Measurements from ENCODE around the gene PARP11.
"Not testable (repeated sequence)": the region's sequence is repeated elsewhere in the genome, so short reads cannot be mapped to it uniquely, and the experiment has no call there.

PARP11 gene

DNA sequence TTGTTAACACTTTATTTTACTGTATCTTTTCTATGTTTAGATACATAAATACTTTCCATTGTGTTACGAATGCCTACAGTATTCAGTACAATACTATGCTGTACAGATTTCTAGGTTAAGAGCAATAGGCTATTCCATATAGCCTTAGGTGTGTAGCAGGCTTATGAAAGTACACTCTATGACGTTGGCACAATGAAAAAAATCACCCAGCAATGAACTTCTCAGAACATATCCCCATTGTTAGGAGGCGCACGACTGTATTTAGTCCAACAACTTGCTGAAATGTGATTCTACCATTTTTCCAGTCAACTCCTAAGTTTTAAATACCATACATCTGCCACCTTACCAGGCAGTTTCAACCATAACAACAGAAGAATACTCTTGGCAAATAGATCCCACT, 1.8 kb downstream of the PARP11 start:
- in situ Hi-C loops (cut with HindIII; ENCODE audit: low sequenced_read_pairs), result no loop called here
- no peak for DNase-seq (ENCODE audit: low read depth)
- TF ChIP-seq, protein P1, sequence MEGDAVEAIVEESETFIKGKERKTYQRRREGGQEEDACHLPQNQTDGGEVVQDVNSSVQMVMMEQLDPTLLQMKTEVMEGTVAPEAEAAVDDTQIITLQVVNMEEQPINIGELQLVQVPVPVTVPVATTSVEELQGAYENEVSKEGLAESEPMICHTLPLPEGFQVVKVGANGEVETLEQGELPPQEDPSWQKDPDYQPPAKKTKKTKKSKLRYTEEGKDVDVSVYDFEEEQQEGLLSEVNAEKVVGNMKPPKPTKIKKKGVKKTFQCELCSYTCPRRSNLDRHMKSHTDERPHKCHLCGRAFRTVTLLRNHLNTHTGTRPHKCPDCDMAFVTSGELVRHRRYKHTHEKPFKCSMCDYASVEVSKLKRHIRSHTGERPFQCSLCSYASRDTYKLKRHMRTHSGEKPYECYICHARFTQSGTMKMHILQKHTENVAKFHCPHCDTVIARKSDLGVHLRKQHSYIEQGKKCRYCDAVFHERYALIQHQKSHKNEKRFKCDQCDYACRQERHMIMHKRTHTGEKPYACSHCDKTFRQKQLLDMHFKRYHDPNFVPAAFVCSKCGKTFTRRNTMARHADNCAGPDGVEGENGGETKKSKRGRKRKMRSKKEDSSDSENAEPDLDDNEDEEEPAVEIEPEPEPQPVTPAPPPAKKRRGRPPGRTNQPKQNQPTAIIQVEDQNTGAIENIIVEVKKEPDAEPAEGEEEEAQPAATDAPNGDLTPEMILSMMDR (IDR thresholded peaks at IDR 0.05; ENCODE audit: low read depth, low read length, missing control alignments), result no peak
- no peak overlapping the region for H3K4me3 ChIP-seq (ENCODE audit: low read depth, low read length)

DNA sequence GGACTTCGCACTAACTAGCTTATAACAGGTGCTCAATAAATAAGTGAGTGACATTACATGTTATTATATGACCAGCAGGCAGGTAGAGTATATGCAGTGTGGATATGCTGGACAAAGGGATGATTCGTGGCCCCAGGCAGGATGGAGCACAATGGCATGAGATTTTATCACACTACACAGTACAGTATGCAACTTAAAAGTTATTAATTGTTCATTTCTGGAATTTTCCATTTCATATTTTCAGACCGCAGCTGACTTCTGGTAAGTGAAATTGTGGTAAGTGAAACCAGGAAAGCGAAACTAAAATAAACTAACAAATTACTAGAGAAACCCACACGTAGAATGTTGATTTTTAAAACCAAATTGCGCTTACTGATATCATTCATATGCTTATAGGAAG, 3.3 kb downstream of the PARP11 start:
- TF ChIP-seq, protein P1 (IDR thresholded peaks at IDR 0.05; ENCODE audit: low read depth, low read length, missing control alignments), result no peak
- no peak for DNase-seq (ENCODE audit: low read depth)
- H3K4me3 ChIP-seq (ENCODE audit: low read depth, low read length), result no peak overlapping the region
- in situ Hi-C loops (cut with HindIII; ENCODE audit: low sequenced_read_pairs), result no loop called here

DNA sequence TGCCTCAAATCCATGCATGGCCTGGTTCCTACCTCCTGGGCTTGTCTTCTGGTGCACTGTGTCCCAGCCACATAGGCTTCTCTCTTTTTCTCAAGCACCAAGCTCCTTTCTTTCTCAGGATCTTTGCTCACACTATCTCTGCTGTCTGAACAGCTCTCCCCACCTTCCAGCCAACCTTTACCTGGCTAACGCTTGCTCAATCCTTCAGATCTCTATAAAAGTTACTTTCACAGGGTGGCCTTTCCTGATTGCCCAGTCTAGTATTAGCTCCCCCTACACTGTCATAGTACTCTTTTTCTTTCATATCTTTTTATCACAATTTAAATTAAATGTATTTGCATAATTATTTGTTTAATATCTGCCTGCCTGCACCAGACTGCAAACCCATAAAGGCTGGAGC, 3.8 kb downstream of the PARP11 start:
- no peak overlapping the region for H3K4me3 ChIP-seq (ENCODE audit: low read depth, low read length)
- in situ Hi-C loops (cut with HindIII; ENCODE audit: low sequenced_read_pairs), result no loop called here
- TF ChIP-seq, protein P1 (IDR thresholded peaks at IDR 0.05; ENCODE audit: low read depth, low read length, missing control alignments), result no peak

DNA sequence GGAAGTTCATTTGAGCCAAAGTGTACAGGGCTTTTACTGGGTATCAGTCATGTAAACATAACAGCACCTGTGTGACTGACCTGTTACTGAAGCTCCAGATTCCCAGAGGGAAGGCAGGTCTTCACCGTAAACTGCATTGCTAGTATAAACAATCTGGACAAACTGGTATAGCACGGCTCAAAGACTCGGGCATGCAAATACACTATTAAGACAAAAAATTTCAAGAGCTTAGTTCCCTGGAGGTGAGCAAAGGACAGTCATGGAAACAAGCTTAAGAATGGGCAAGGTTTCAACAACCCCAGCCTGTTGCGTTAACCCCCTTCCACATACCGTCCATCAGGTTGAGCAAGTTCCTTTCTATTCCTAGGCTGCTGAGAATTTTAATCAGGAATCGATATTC, 9.4 kb downstream of the PARP11 start:
- in situ Hi-C loops (cut with HindIII; ENCODE audit: low sequenced_read_pairs), result no loop called here
- TF ChIP-seq, protein P1 (IDR thresholded peaks at IDR 0.05; ENCODE audit: low read depth, low read length, missing control alignments), result no peak
- H3K4me3 ChIP-seq (ENCODE audit: low read depth, low read length), result no peak overlapping the region
- DNase-seq (ENCODE audit: low read depth), result no peak

More for the DNA sequence above, 3.8 kb downstream of the PARP11 start:
- DNase-seq (ENCODE audit: low read depth), result no peak

DNA sequence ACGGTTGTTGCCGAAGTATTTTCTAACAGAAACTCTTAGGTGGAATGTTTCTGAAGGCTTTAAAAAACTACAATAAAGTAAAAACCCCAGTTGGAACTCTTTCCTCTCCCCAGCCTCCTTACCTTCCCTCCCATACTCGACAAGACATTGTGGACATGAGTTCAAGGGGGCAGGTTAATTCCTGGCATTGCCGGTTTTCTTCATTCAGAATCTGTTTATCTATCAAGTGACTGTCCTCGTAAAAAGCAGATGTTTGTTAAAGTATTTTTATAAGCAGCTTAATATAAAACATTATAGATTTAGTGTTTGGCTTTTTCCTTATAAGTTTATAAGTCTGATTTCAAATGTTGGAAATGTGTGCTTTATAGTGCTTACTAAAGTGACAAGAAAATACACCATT, 30.7 kb downstream of the PARP11 start:
- in situ Hi-C loops (cut with HindIII; ENCODE audit: low sequenced_read_pairs), result no loop called here
- H3K4me3 ChIP-seq (ENCODE audit: low read depth, low read length), result no peak overlapping the region
- DNase-seq (ENCODE audit: low read depth), result no peak
- TF ChIP-seq, protein P1 (IDR thresholded peaks at IDR 0.05; ENCODE audit: low read depth, low read length, missing control alignments), result no peak

DNA sequence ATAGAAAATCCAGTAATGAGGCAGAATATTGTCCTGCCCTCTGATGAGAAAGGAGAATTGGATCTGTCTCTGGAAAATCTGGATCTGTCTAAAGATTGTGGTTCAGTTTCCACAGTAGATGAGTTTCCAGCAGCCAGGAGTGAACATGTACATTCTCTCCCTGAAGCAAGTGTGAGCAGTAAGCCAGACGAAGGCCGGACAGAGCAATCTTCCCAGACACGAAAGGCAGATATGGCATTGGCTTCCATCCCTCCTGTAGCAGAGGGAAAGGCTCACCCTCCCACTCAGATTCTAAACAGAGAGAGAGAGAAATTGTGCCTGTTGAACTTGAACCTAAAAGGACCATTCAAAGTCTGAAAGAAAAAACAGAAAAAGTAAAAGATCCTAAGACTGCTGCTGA, 31.4 kb downstream of the PARP11 start:
- TF ChIP-seq, protein P1 (IDR thresholded peaks at IDR 0.05; ENCODE audit: low read depth, low read length, missing control alignments), result no peak
- H3K4me3 ChIP-seq (ENCODE audit: low read depth, low read length), result no peak overlapping the region
- in situ Hi-C loops (cut with HindIII; ENCODE audit: low sequenced_read_pairs), result no loop called here
- no peak for DNase-seq (ENCODE audit: low read depth)

DNA sequence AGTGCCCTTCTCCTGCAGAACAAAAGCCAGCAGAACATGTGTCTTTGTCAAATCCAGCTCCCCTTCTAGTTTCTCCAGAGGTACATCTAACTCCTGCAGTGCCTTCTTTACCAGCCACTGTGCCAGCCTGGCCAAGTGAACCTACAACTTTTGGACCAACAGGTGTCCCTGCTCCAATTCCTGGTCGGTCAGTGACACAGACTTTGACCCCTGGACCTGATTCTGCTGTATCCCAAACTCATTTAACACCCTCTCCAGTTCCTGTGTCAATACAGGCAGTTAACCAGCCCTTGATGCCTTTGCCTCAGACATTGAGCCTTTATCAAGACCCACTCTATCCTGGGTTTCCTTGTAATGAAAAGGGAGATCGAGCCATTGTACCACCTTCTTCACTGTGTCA, 32.4 kb downstream of the PARP11 start:
- H3K4me3 ChIP-seq (ENCODE audit: low read depth, low read length); in situ Hi-C loops (cut with HindIII; ENCODE audit: low sequenced_read_pairs); DNase-seq (ENCODE audit: low read depth): not testable (repeated sequence)

DNA sequence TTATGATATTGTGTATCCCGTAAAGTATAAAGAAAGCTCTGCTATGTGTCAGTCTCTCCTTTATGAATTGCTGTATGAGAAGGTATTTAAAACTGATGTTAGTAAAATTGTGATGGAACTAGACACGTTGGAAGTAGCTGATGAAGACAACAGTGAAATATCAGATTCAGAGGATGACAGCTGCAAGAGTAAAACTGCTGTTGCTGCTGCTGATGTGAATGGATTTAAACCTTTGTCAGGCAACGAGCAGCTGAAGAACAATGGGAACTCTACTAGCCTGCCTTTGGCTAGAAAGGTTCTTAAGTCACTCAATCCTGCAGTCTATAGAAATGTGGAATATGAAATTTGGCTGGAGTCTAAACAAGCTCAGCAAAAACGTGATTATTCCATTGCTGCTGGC, 33.5 kb downstream of the PARP11 start:
- DNase-seq (ENCODE audit: low read depth); in situ Hi-C loops (cut with HindIII; ENCODE audit: low sequenced_read_pairs); H3K4me3 ChIP-seq (ENCODE audit: low read depth, low read length): not testable (repeated sequence)

DNA sequence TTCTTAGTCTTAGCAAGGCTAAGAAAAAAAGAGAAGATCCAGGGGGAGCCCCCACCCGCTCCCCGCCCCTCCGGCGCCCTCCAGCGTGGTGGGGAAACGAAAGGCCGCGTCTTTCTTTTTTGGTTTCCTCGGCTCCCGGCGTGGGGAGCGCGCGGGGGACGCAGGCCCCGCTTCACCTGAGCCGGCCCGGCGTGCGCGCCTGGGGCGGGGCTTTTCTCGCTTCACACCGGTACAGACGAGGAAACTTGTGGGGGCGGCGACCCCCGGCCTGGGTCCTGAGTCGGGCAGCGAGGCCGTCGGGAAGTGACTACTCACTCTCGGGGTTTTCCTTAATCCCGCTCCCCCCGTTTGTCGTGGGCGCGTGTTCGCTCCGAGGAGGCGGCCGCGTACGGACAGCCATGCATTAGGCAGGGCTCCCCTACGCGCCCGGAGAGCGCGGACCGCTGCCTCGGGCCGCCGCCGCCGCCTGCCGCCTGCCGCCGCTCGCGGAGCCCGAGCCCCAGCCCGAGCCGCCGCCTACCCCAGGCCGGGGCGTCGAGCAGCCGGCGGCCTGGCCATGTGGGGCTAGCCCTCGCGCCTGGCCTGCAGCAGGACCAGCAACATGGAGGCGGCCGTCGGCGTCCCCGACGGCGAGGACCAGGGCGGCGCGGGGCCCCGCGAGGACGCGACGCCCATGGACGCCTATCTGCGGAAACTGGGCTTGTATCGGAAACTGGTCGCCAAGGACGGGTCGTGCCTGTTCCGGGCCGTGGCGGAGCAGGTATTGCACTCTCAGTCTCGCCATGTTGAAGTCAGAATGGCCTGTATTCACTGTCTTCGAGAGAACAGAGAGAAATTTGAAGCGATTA, 34.3 kb downstream of the PARP11 start:
- DNase-seq (ENCODE audit: low read depth); in situ Hi-C loops (cut with HindIII; ENCODE audit: low sequenced_read_pairs); H3K4me3 ChIP-seq (ENCODE audit: low read depth, low read length): not testable (repeated sequence)
